GM21390 (cell line): ENCODE data around the gene MYOF.

Source experiments
- ATAC-seq: cut with Tn5 transposase; IDR thresholded peaks from one replicate; pipeline ENCODE4 v1.9.1; 2021; ENCODE audit not compliant: unreplicated experiment

The MYOF gene, protein sequence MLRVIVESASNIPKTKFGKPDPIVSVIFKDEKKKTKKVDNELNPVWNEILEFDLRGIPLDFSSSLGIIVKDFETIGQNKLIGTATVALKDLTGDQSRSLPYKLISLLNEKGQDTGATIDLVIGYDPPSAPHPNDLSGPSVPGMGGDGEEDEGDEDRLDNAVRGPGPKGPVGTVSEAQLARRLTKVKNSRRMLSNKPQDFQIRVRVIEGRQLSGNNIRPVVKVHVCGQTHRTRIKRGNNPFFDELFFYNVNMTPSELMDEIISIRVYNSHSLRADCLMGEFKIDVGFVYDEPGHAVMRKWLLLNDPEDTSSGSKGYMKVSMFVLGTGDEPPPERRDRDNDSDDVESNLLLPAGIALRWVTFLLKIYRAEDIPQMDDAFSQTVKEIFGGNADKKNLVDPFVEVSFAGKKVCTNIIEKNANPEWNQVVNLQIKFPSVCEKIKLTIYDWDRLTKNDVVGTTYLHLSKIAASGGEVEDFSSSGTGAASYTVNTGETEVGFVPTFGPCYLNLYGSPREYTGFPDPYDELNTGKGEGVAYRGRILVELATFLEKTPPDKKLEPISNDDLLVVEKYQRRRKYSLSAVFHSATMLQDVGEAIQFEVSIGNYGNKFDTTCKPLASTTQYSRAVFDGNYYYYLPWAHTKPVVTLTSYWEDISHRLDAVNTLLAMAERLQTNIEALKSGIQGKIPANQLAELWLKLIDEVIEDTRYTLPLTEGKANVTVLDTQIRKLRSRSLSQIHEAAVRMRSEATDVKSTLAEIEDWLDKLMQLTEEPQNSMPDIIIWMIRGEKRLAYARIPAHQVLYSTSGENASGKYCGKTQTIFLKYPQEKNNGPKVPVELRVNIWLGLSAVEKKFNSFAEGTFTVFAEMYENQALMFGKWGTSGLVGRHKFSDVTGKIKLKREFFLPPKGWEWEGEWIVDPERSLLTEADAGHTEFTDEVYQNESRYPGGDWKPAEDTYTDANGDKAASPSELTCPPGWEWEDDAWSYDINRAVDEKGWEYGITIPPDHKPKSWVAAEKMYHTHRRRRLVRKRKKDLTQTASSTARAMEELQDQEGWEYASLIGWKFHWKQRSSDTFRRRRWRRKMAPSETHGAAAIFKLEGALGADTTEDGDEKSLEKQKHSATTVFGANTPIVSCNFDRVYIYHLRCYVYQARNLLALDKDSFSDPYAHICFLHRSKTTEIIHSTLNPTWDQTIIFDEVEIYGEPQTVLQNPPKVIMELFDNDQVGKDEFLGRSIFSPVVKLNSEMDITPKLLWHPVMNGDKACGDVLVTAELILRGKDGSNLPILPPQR (N-terminal part only)

DNA sequence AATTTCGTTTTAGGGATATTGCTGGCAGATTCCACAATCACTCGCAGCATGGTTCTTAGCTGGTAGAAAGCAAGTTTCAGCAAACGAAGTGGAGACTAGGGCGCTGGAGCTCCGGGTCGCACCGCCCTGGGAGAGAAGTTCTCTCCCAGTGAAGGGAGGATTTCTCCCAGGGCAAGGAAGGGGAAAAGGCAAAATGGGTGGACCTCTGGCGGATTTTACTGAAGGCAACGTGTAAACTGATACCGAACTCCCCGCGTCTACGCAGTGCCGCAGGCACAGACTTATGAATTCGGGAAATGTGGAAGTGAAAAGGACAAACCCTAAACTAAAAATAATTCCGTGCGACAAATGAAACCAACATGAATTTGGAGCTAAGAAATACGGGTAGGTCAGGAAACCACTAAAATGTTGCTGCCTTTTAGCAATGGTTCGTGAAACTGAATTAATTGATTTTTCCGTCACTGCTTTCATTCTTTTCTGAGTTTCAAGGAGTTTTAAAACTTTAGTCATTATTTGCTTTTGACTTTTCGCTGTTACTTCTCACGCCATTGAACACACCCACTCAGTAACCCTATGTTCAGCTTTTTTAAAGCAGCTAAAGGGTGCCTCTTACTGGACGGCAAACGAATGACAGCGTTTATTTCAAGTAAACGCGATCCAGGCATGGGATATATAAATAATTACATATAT is at the start of gene MYOF:
Gene MYOF (minus strand): TSS at position 190 of the 690 bp plus-strand sequence. CDS start 140 bp downstream, at position 50.
- ATAC-seq, result peak; percentile 86

DNA sequence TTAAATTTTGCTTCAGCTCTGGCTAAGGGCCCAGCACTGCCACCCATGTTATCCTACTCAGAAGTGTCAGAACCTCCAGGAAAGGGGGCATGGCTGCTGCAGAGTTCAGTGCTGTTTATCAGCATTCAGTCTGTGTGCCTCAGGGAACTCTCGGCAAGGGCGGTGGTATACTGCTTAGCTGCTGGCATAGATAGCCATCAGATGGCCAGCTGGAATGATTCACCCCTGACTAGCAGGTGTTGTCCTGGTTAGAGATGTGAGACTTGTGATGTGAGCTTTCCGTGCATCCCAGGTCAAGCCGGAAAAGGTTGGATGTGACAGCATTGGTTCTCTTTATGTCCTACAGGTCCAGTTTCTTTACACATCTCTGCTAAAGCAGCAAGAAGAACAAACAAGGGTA is 36.4 kb upstream of the MYOF start:
- ATAC-seq, result no peak

DNA sequence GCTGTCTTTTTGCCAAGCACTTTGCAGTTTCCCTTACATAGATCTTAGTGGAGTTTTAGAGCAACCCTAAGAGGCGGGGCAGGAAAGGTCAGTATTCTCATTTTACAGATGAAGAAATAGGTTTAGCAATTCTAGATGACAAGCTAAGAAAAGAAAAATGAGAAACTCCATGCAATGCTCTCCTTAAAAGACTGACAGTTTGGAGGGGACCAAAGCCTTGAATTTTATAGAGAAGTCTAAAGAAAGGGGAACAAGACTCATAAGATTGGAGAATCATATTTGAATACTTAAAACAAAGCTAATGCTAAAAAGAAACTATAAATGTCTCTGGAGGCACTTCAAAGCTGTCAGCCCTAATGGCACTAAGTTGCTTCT is 33.9 kb upstream of the MYOF start:
- no peak for ATAC-seq

DNA sequence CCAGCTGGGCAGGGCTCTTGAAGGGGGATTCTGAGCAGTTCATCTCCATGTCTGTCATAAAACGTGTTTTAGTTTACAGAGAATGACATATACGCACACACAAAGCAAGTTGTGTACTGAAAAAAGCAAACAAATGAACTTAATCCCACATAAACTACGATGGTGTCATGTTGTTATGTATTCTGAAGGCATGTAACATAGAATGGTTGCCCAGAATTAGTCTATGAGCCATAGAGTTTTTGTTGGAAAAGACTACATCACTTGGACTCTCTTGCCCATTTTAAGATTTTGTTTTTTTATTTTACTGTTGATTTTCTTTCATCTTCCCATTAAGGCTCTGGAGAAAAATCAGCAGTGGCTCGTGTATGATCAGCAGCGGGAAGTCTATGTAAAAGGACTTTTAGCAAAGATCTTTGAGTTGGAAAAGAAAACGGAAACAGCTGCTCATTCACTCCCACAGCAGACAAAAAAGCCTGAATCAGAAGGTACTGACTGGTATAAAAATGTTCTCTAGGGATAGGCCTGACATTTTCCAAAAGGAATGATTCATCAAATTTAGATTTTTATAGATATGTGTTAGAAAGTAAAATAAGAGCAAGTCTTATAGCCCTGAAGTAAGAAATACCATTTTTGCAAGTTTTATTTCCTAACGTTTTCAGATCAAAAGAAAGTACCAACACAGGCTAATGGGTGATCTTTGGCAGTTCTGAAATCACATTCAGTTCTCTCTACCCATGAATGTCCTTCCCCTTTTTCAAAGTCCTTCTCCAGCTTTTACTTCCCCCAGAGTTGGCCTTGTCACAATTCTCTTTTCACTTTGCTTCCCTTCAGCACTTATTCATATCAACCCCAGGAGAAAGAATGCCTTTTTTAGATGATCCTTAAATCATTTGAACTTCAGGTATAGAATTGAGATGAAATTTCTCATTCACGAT is 33.2 kb upstream of the MYOF start:
- ATAC-seq, result no peak

DNA sequence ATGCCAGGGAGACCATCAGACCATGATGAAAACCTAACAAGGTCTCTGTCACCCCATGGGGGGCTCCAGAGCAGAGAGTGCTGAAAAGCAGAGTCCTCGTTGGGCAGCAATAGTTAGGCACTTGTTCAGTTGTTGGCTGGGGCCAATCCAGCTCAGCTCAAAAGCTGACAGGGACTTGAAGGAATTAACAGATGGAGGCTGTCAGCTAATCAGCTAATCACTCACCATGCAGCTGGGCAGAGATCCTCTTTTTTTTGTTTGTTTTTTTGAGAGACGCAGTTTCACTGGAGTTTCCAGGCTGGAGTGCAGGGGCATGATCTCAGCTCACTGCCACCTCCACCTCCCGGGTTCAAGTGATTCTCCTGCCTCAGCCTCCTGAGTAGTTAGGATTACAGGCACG is 32.4 kb upstream of the MYOF start:
- no peak for ATAC-seq

DNA sequence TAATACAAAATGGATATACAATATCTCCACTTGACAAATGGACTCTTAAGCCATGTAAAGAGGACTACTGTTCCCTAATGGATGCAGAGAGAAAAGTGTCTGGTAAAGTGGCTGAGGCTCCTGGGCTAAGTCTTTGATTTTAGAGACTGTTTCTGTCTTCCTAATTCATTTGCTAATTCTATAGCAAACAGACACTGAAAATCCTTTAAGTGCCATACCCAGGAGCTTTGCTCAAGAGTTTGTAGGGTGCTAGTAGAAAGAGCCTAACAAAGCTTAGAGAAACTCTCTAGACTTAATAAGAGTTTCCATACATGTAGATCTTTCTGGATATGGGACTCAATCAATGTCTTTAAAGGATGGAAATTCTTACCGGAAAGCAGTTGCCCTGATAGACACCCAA is 31.0 kb upstream of the MYOF start:
- ATAC-seq, result no peak

DNA sequence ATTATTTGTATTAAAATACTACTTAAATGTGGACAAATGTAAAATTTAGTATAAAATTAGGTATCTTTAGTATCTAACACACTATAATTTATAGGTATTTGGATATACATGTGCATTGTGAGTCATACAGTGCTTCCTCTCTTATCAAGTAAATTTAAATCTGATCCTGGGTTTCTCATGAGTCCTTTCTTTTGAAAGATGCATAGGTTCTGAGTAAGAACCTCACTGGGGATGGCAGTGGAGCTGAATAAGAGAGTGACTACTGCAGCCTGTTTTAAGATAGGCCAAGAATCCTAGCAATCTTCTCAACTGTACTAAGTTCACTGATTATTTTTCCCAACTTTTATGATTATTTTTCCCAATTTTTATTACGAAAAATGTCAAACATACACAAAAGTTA is 30.4 kb upstream of the MYOF start:
- no peak for ATAC-seq

DNA sequence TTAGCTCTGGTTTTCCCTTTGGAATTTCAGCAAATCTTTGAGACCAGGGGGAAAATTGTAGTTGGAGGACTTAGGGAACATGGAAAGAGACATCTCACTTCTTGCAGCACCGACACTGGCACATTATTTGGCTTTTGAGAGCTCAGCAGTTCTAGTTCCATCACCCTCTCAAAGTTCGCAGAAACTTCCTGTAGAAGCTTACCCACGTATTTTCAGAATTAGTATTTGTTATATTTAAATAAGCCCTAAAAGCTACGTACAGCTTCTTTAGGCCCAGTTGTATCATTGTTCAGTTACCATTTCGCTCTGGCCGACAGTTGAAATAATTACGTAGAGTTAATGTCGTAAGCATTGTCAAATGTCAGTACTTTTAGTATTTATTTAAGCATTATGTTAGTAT is 27.7 kb upstream of the MYOF start:
- no peak for ATAC-seq

DNA sequence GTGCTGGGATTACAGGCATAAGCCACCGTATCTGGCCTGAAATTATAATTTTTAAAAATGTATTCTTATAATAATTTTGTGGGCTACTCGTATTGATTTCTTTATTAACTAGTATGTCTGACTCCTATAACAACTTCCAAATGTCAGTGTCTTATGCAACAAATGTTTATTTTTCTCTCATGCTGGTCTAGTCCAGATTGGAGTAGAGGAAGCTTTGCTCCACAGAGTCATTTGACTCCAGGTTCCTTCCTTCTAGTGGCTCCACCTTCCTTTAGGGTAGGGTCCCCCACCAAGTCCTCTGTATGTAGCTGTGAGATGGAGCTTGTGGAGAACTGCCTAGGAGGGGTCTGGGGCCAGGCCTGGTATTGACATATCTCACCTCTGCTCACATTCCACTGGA is 22.9 kb upstream of the MYOF start:
- no peak for ATAC-seq

DNA sequence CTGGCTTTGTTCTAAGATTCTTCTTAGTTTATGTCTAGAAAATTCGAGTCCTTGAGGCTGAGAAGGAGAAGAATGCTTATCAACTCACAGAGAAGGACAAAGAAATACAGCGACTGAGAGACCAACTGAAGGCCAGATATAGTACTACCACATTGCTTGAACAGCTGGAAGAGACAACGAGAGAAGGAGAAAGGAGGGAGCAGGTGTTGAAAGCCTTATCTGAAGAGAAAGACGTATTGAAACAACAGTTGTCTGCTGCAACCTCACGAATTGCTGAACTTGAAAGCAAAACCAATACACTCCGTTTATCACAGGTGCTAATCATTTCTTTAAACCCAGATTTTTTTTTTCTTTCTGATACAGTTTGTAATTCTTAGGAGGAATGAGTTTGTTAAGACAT is 20.9 kb upstream of the MYOF start:
- ATAC-seq, result peak; percentile 89

DNA sequence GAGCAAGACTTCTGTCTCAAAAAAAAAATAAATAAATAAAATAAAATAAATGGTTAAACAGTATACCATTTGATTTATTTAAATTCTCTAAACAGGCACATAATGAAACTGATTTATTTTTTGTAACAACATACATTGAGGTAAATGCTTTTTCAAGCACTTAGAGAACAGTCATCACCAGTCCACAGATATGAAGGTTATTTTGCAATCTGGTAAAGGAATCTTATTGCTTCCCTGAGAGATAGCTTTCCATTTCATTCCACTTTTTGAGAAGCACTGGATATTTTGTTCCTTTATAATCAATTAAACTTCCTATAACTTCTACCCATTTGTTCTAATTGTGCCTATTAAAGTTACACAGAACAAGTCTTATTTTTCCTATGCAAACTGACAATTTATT is 19.5 kb upstream of the MYOF start:
- no peak for ATAC-seq

DNA sequence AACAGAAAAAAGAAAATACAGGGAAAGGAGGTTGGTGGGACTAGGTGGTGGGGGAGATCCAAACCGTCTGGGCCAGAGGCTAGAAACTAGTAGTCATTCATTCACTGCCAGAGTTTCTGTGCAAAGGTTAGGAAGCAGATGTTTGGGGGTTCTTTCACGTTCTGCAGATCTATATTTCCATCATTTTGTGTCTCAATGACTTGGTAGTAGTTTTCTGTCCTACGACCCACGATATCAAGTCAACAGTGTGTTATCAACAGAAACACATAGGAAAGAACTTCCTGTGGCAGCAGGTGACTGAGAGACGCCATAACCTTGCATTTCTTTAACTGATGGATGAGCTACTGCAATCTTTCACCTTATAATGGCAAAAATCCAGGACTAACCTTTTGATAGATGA is 16.0 kb upstream of the MYOF start:
- no peak for ATAC-seq

DNA sequence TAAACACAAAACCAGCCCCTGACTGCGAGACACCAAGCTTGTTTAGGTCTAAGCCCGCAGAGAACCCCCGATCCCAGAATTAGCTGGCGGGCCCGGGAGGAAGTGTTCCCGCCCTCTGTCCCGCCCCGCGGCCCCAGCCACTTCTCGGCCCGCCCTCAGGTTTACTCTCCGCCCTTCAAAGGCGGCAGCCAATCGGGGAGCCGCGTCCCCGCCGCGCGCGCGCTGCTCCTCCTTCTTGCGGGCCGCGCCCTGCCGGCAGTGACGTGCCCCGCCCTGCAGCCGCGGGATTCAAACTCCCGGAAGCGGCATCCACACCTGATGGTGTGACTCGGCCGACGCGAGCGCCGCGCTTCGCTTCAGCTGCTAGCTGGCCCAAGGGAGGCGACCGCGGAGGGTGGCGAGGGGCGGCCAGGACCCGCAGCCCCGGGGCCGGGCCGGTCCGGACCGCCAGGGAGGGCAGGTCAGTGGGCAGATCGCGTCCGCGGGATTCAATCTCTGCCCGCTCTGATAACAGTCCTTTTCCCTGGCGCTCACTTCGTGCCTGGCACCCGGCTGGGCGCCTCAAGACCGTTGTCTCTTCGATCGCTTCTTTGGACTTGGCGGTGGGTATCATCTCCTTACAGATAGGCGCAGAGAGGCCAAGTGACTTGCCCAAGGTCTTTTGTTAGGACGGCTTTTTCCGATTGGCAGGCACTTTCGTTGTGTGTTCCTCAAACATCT is 14.3 kb upstream of the MYOF start, which contains the start of gene CEP55:
Gene CEP55 (plus strand): TSS at position 291 of the 720 bp plus-strand sequence. CDS start 3,440 bp downstream, outside the sequence.
- ATAC-seq, result peak; percentile 99

DNA sequence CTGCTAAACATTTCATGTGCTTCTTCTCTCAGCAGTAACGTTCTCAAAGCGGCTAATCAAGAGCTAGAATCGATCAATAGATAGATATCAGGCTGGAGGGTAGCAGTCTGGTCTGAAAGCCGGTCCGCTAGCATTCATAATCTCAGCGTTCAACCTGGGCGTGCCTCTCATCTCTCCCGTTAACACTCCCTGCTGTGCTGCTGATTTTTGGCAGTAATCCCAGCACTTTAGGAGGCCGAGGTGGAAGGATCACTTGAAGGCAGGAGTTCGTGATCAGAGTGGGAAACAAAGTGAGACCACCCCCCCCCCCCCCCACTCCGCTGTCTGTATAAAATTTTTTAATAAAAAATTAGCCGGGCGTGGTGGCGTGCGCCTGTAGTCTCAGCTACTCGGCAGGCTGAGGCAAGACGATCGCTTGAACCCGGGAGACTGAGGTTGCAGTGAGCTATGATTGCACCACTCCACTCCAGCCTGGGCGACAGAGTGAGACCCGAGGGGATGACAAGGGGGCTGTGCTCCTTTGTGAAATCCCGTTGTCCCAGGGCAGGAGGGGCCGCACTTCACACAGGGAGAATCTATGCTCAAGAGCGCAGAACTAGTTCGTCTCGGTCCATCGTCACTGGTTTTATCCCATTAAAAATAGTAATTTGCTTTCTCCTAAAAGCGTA is 13.7 kb upstream of the MYOF start:
- ATAC-seq, result peak; percentile 23

DNA sequence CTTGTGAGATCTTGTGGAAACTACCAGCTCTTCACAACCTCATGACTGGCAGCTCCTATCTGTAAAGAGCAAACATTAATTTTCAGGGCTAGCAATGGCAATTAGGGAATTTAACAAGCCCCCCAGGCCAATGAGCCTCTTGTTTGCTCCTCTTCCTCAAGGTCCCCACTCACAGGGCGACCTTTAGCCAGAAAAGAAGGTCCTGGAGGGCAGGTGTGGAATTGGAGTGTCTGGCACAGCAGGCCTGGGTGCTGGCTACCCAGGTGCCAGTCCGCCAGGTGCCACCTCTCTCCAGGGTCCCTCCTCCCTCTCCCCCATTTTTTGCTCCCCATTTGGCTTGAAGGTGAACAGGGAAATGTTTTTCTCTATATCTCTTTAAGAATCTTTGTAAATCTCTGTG is 12.4 kb upstream of the MYOF start:
- ATAC-seq, result no peak

DNA sequence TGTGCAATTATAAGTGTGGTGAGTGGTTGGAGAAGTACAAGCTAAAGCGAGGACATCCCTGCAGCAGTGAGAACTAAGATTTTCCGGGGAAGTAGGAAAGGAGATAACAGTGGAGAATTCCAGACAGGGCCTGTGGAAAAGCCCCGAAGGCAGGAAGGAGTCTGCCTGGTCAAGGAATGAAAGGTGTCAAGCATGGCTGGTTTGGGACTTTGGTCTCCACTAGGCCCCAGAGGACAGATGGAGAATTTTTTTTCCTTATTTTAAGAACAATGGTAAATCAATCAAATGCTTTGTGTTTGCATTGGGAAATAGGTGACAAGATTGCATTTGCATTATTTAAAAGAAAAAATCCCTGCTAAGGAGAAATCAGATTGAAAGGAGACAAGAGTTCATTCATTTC is 11.0 kb upstream of the MYOF start:
- ATAC-seq, result no peak

DNA sequence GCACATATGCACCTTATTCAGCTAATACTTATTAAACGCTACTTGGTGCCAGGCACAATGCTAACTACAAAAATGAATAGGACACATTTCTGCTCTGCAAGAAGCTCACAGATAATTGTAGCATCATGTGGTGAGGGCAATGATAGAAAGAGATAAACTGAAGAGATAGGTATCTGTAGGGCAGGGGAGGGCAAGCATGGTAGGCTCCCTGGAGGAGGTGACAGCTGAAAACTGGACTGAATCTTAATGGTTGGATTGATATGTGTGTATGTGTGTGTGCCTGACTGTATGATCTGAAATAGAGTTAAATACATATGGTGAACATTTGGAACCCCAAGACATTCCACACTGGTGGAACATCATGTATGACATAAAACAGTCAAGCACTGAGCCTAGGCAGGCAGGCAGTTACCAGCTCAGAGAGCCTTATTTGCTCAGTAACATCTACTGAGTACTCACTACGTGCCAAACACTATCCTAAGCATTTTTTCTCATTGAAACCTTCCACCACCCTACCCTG is 9.5 kb upstream of the MYOF start:
- no peak for ATAC-seq

DNA sequence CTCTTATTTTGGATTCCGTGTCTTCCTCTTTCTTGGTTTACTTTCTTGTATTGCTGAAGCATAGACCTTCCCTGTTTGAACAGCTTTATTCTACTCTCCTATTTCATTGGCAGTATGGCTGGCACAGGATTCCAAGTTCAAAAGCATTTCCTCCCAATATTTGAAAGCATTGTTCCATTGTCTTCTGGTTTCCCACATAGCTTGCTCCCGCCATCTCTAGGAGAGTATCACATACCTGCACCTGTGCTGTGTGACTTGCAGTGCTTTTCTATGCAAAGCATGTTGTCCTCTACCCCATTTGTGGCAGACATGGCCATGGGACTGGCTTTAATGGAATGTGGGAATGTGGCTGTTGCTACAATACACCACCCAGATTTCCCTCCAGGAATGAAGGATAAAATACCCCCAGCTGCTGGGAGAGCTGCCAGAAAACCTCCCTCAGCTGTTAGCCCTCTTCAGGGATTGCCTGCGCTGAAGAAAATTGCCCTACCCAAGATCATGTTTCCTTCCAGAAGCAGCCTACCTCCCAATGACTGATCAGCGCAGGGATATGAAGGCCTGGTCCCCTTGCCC is 6.9 kb upstream of the MYOF start:
- ATAC-seq, result no peak
